H1 (cell line): Measurements from ENCODE around the gene FAM53B. TPM values are rescaled to one million over a fixed set of nuclear protein-coding genes. Genes with fewer than 3 reads are reported as not detected.

Experiments
- CBX8 ChIP-seq: fragments of 300-800, 300-1000 bp; sonication (generic); IDR thresholded peaks from 2 replicates; pipeline ENCODE4 v1.7.1; 2016; ENCODE audit warnings: low read depth, low read length, borderline replicate concordance
- CHD2 ChIP-seq: IDR thresholded peaks from 2 replicates; pipeline ENCODE4 v1.6.1; 2012; ENCODE audit warnings: low read length, improper control_type of control experiment
- EP300 ChIP-seq, 2 experiments: IDR thresholded peaks; 1 replicate in 1 of 2; 2 replicates in 1 of 2; pipeline ENCODE4 v1.6.1; 2011 to 2012; ENCODE audit warnings: low read depth in 2 of 2, low read length in 2 of 2, mild to moderate bottlenecking in 2 of 2, borderline replicate concordance in 1 of 2, inconsistent platforms in 1 of 2, moderate library complexity in 1 of 2
- GABPA ChIP-seq: IDR thresholded peaks from 2 replicates; pipeline ENCODE4 v1.6.1; 2011; ENCODE audit warnings: mild to moderate bottlenecking, low read length, moderate library complexity, borderline replicate concordance; ENCODE audit not compliant: insufficient read depth
- JUND ChIP-seq: IDR thresholded peaks from 2 replicates; pipeline ENCODE4 v1.6.1; 2011; ENCODE audit warnings: mild to moderate bottlenecking, improper control_type of control experiment, low read length
- KDM4A ChIP-seq: IDR thresholded peaks from one replicate; pipeline ENCODE4 v1.7.1; 2012; ENCODE audit warnings: low read depth, mild to moderate bottlenecking, moderate library complexity, low read length, inconsistent platforms; ENCODE audit not compliant: severe bottlenecking
- SP4 ChIP-seq: IDR thresholded peaks from 2 replicates; pipeline ENCODE4 v1.6.1; 2012; ENCODE audit warnings: low read length, inconsistent platforms
- TBP ChIP-seq: IDR thresholded peaks from 2 replicates; pipeline ENCODE4 v1.6.1; 2011; ENCODE audit warnings: low read depth, low read length, improper control_type of control experiment
- polyA plus RNA-seq, 7 experiments: library from polyadenylated mRNA; depleted of rRNA in 3 of 7; stranded (reverse) in 5 of 7; unstranded in 2 of 7; fragments of >200 nt in 5 of 7; fragments of 200-250 nt in 2 of 7; gene quantifications; 1 replicate in 5 of 7; 2 replicates in 1 of 7; 4 replicates in 1 of 7; pipeline versions ENCODE4 v1.2.1 to v1.2.3, GENCODE V29; 2011 to 2013; ENCODE audit warnings: missing spikeins in 2 of 7, mixed read lengths in 2 of 7
- total RNA-seq: library from RNA; stranded (reverse); fragmentation: NEBNext Ultra II Directional; extraction: Animal tissue kit (Norgen Biotek cat#: 25700); gene quantifications from 2 replicates; pipeline ENCODE4 v1.2.1, GENCODE V29; 2021
- TF ChIP-seq, protein P1 (sequence below), 3 experiments: IDR thresholded peaks; 1 replicate in 2 of 3; 2 replicates in 1 of 3; pipeline versions ENCODE4 v1.5.1 to v1.6.1; 2011; ENCODE audit warnings: low read length in 3 of 3, mild to moderate bottlenecking in 3 of 3, inconsistent platforms in 2 of 3, low read depth in 1 of 3, moderate library complexity in 1 of 3; ENCODE audit not compliant: insufficient read depth in 1 of 3; ENCODE audit errors: control extremely low read depth in 1 of 3
- TF ChIP-seq, protein P2 (sequence below): IDR thresholded peaks from 2 replicates; pipeline ENCODE4 v1.6.1; 2012; ENCODE audit warnings: inconsistent platforms

The FAM53B gene
- total and polyA plus RNA-seq, 2 of the 8 experiments (the other 6 are each of a cell fraction or from before 2014, with no cell fraction given) = 5.3 to 14.4 TPM

DNA sequence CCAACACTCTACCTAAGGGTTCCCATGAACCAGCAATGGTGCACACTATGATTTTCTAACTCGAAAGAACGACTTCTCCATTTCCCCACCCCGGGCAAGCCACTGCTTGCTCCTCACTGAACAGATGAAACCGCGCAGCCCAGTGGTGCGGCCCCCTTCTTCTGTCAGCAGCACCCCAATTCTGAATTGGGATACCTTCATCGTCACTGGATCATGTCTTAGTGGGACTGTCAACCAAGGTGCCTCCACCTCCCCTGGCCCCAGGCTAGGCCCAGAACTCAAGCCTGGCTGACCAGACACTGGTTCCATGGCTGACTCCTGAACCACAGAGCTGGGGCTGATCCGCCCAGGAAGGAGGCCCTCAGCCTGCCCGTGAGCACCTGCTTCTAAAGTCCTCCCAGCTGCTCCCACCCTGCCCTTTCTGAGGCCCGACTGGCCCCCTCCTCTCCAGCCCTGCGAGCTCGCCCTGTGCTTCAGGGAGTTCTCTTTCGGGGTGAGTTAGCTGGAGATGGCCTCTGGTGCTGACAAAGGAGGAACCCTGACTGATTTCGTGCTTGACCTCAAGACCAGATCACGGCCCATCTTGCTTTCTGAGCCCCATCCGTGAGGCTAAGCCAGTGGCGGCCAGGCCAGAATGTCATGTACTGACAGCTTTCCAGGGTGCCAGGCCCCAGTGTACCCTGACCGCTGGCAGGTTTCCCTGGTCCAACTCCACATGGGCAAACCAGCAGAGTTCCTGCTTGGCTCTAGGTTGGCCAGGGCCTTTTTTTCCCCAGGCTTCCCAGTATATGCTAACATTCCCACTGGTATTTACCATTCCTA, 44.5 kb downstream of the FAM53B start (continued):
- TF ChIP-seq, protein P1, sequence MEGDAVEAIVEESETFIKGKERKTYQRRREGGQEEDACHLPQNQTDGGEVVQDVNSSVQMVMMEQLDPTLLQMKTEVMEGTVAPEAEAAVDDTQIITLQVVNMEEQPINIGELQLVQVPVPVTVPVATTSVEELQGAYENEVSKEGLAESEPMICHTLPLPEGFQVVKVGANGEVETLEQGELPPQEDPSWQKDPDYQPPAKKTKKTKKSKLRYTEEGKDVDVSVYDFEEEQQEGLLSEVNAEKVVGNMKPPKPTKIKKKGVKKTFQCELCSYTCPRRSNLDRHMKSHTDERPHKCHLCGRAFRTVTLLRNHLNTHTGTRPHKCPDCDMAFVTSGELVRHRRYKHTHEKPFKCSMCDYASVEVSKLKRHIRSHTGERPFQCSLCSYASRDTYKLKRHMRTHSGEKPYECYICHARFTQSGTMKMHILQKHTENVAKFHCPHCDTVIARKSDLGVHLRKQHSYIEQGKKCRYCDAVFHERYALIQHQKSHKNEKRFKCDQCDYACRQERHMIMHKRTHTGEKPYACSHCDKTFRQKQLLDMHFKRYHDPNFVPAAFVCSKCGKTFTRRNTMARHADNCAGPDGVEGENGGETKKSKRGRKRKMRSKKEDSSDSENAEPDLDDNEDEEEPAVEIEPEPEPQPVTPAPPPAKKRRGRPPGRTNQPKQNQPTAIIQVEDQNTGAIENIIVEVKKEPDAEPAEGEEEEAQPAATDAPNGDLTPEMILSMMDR (IDR thresholded peaks at IDR 0.05; ENCODE audit: control extremely low read depth in 1 of 3, insufficient read depth in 1 of 3, low read depth in 1 of 3, low read length in 3 of 3) = no peak
- TF ChIP-seq GABPA (no peak), CBX8 (no peak), TBP (no peak), CHD2 (no peak), SP4 (no peak), EP300 (IDR thresholded peaks at IDR 0.05; ENCODE audit: borderline replicate concordance in 1 of 2, low read depth in 2 of 2, low read length in 2 of 2) (no peak), KDM4A (no peak), JUND (no peak)
- TF ChIP-seq, protein P2, sequence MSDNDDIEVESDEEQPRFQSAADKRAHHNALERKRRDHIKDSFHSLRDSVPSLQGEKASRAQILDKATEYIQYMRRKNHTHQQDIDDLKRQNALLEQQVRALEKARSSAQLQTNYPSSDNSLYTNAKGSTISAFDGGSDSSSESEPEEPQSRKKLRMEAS = no peak
